Neural cell (in vitro differentiated cells): Measurements from ENCODE around the gene EMC7. TPM values are rescaled to one million over a fixed set of nuclear protein-coding genes. Genes with fewer than 3 reads are reported as not detected.

Source experiments
- H2AFZ ChIP-seq: fragments of 200-600, 300-800 bp; sonication (generic), shearing (Covaris generic); 2 replicates; pipeline ENCODE4 v1.6.0; 2014; ENCODE audit warnings: low read depth, mild to moderate bottlenecking, antibody characterized with exemption, low read length, moderate library complexity
- H3F3A ChIP-seq: fragments of 200-600 bp; shearing (Covaris generic); 2 replicates; pipeline ENCODE4 v1.6.1; 2016; ENCODE audit warnings: mild to moderate bottlenecking, moderate library complexity, mixed read lengths, antibody characterized with exemption, low read length; ENCODE audit not compliant: insufficient read depth, poor library complexity, severe bottlenecking
- H3K27ac ChIP-seq: fragments of 200-600, 300-800 bp; sonication (generic), shearing (Covaris generic); 2 replicates; pipeline ENCODE4 v1.5.1; 2014; ENCODE audit warnings: mild to moderate bottlenecking, low read length, moderate library complexity
- H3K27me3 ChIP-seq: fragments of 300-800, 200-600 bp; sonication (generic), shearing (Covaris generic); 2 replicates; pipeline ENCODE4 v1.6.0; 2014; ENCODE audit warnings: mild to moderate bottlenecking, low read depth, low read length, moderate library complexity; ENCODE audit not compliant: insufficient read depth
- H3K36me3 ChIP-seq: fragments of 300-800, 200-600 bp; sonication (generic), shearing (Covaris generic); 2 replicates; pipeline ENCODE4 v1.5.1; 2014; ENCODE audit warnings: mild to moderate bottlenecking, antibody characterized with exemption, low read length, moderate library complexity; ENCODE audit not compliant: insufficient read depth
- H3K4me2 ChIP-seq: fragments of 300-800, 200-600 bp; sonication (generic), shearing (Covaris generic); 2 replicates; pipeline ENCODE4 v1.6.0; 2014; ENCODE audit warnings: mild to moderate bottlenecking, low read length
- H3K4me3 ChIP-seq: fragments of 300-800, 200-600 bp; sonication (generic), shearing (Covaris generic); 2 replicates; pipeline ENCODE4 v1.5.1; 2014; ENCODE audit warnings: mild to moderate bottlenecking, low read length, moderate library complexity
- H3K79me2 ChIP-seq: fragments of 200-600 bp; shearing (Covaris generic); replicated peaks from 2 replicates; pipeline ENCODE4 v1.6.0; 2014; ENCODE audit warnings: mild to moderate bottlenecking, low read length, moderate library complexity; ENCODE audit not compliant: insufficient read depth
- H3K9ac ChIP-seq: fragments of 300-800, 200-600 bp; sonication (generic), shearing (Covaris generic); 2 replicates; pipeline ENCODE4 v1.6.1; 2016; ENCODE audit warnings: mild to moderate bottlenecking, low read length, mixed read lengths
- H3K9me2 ChIP-seq: fragments of 200-600 bp; shearing (Covaris generic); 2 replicates; pipeline ENCODE4 v1.6.1; 2016; ENCODE audit warnings: mild to moderate bottlenecking, low read length, mixed read lengths; ENCODE audit not compliant: insufficient read depth
- H3K9me3 ChIP-seq: fragments of 200-600, 300-800 bp; sonication (generic), shearing (Covaris generic); 2 replicates; pipeline ENCODE4 v1.6.1; 2016; ENCODE audit warnings: mild to moderate bottlenecking, mixed run types, low read length, moderate library complexity, mixed read lengths
- H4K20me1 ChIP-seq: fragments of 200-600 bp; shearing (Covaris generic); 2 replicates; pipeline ENCODE4 v1.6.1; 2016; ENCODE audit warnings: mild to moderate bottlenecking, mixed run types; ENCODE audit not compliant: insufficient read depth
- CTCF ChIP-seq: fragments of 450-650 bp; IDR thresholded peaks from 2 replicates; pipeline ENCODE4 v1.5.1; 2014; ENCODE audit warnings: antibody characterized with exemption, mild to moderate bottlenecking, moderate library complexity; ENCODE audit not compliant: poor library complexity, severe bottlenecking
- EP300 ChIP-seq: fragments of 450-650 bp; conservative IDR thresholded peaks from 2 replicates; pipeline ENCODE4 v1.6.1; 2014; ENCODE audit warnings: antibody characterized with exemption, mild to moderate bottlenecking, moderate library complexity; ENCODE audit not compliant: poor library complexity, severe bottlenecking
- EZH2 ChIP-seq: fragments of 200-600, 300-800 bp; shearing (Covaris generic), sonication (generic); IDR thresholded peaks from 2 replicates; pipeline ENCODE4 v1.6.1; 2014; ENCODE audit warnings: antibody characterized with exemption, low read length, borderline replicate concordance, mild to moderate bottlenecking; ENCODE audit not compliant: insufficient read depth, poor library complexity, severe bottlenecking
- POLR2AphosphoS5 ChIP-seq: IDR thresholded peaks from 2 replicates; pipeline ENCODE4 v1.6.1; 2012
- RAD21 ChIP-seq: fragments of 450-650 bp; conservative IDR thresholded peaks from 2 replicates; pipeline ENCODE4 v1.6.1; 2014; ENCODE audit warnings: antibody characterized with exemption, mild to moderate bottlenecking, moderate library complexity
- REST ChIP-seq: IDR thresholded peaks from 2 replicates; pipeline ENCODE4 v1.6.1; 2012; ENCODE audit warnings: borderline replicate concordance
- TAF1 ChIP-seq: IDR thresholded peaks from 2 replicates; pipeline ENCODE4 v1.6.1; 2012; ENCODE audit warnings: low read depth
- polyA plus RNA-seq: library from polyadenylated mRNA; depleted of rRNA; stranded (reverse); fragments of >200 nt; gene quantifications from 2 replicates; pipeline ENCODE4 v1.2.3, GENCODE V29; 2014

The EMC7 gene
- polyA plus RNA-seq, 1 donor from 2014 or later: 65.7 TPM

GRCh38 chr15:34046471-34047145 is 55.1 kb downstream of the EMC7 start:
- no peak overlapping the region for H3K27ac ChIP-seq
- H3K79me2 ChIP-seq: no peaks in the 10 kb centered on the region
- no peak overlapping the region for H2AFZ ChIP-seq
- H3K4me2 ChIP-seq: no peak overlapping the region
- H3K36me3 ChIP-seq: no peaks in the 10 kb centered on the region
- H3F3A ChIP-seq: no peaks in the 10 kb centered on the region
- H3K9me2 ChIP-seq: no peaks in the 10 kb centered on the region
- H3K9ac ChIP-seq: no peak overlapping the region
- no peaks in the 10 kb centered on the region for H4K20me1 ChIP-seq
- TF ChIP-seq REST (no peak), EZH2 (no peak), RAD21 (no peak), POLR2AphosphoS5 (no peak), CTCF (no peak), EP300 (no peak)
- no peaks in the 10 kb centered on the region for H3K27me3 ChIP-seq
- H3K9me3 ChIP-seq: no peaks in the 10 kb centered on the region
- H3K4me3 ChIP-seq: no peak overlapping the region

- H3K27me3 ChIP-seq: no peaks in the 10 kb centered on the region
- H3K4me2 ChIP-seq: no peak overlapping the region
- no peak overlapping the region for H3K4me3 ChIP-seq
- H3K9ac ChIP-seq: no peak overlapping the region
- H3K36me3 ChIP-seq: no peaks in the 10 kb centered on the region
- no peaks in the 10 kb centered on the region for H4K20me1 ChIP-seq
- TF ChIP-seq REST (no peak), EP300 (no peak), POLR2AphosphoS5 (no peak), TAF1 (no peak)
- no peaks in the 10 kb centered on the region for H3K9me2 ChIP-seq
- no peak overlapping the region for H2AFZ ChIP-seq
- H3F3A ChIP-seq: no peaks in the 10 kb centered on the region
- no peaks in the 10 kb centered on the region for H3K79me2 ChIP-seq
- no peak overlapping the region for H3K27ac ChIP-seq
- no peaks in the 10 kb centered on the region for H3K9me3 ChIP-seq
These were observed 57.8 kb downstream of the EMC7 start for GRCh38 chr15:34043813-34044212.
